ENCODE data around the gene NXPE4.
"Not testable (repeated sequence)": the region's sequence is repeated elsewhere in the genome, so short reads cannot be mapped to it uniquely, and the experiment has no call there.

NXPE4 gene

GRCh38 chr11:114595571-114595970 is at the start of gene NXPE4:
Gene NXPE4, minus strand, starts transcription at chr11:114595786. Its CDS starts 1,027 bp downstream, at chr11:114594759.
- no peak for DNase-seq

DNA sequence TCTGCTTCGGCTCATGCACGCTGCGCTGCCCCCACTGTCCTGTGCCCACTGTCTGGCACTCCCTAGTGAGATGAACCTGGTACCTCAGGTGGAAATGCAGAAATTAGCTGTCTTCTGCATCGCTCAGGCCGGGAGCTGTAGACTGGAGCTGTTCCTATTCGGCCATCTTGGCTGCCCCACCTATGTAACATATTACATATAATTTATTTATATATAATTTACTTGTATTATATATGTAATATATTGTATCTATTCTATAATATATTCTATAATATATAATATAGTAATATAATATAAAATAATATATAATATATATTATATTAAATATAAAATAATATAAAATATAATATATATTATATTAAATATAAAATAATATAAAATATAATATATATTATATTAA is 43.9 kb upstream of the NXPE4 start:
- not testable (repeated sequence) for DNase-seq

DNA sequence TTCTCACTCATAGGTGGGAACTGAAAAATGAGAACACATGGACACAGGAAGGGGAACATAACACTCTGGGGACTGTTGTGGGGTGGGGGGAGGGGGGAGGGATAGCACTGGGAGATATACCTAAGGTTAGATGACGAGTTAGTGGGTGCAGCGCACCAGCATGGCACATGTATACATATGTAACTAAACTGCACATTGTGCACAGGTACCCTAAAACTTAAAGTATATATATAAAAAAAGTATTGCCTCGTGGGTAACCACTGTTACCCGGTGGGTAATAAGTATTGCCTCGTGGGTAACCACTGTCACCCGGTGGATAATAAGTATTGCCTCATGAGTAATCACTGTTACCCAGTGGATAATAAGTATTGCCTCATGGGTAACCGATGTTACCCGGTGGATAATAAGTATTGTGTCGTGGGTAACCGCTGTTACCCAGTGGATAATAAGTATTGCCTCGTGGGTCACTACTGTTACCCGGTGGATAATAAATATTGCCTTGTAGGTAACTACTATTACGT is 35.9 kb upstream of the NXPE4 start:
- not testable (repeated sequence) for DNase-seq

GRCh38 chr11:114625294-114625693 is 29.7 kb upstream of the NXPE4 start:
- DNase-seq = no peak

DNA sequence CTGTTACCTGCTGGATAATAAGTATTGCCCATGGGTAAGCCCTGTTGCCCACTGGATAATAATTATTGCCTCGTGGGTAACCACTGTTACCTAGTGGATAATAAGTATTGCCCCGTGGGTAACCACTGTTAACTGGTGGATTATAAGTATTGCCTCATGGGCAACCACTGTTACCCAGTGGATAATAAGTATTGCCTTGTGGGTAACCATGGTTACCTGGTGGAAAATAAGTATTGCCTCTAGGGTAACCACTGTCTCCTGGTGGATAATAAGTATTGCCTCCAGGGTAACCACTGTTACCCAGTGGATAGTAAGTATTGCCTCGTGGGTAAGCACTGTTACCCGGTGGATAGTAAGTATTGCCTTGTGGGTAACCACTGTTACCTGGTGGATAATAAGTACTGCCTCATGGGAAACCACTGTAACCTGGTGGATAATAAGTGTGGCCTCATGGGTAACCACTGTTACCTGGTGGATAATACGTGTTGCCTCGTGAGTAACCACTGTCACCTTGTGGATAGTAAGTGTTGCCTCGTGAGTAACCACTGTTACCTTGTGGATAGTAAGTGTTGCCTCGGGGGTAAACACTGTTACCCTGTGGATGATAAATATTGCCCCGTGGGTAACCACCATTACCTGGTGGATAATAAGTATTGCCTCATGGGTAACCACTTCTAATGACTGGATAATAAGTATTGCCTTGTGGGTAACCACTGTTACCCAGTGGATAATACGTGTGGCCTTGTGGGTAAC is 29.0 kb upstream of the NXPE4 start:
- DNase-seq = no peak

GRCh38 chr11:114623720-114624119 is 28.1 kb upstream of the NXPE4 start:
- DNase-seq = no peak

DNA sequence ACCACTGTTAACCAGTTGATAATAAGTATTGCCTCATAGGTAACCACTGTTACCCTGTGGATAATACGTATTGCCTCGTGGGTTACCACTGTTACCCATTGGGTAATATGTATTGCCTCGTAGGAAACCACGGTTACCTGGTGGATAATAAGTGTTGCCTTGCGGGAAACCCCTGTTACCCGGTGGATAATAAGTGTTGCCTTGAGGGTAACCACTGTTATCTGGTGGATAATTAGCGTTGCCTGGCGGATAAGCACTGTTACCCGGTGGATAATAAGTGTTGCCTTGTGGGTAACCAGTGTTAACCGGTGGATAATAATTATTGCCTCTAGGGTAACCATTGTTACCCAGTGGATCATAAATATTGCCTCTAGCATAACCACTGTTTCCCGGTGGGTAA is 27.3 kb upstream of the NXPE4 start:
- DNase-seq = no peak

GRCh38 chr11:114621950-114622809 is 26.6 kb upstream of the NXPE4 start:
- DNase-seq = no peak

DNA sequence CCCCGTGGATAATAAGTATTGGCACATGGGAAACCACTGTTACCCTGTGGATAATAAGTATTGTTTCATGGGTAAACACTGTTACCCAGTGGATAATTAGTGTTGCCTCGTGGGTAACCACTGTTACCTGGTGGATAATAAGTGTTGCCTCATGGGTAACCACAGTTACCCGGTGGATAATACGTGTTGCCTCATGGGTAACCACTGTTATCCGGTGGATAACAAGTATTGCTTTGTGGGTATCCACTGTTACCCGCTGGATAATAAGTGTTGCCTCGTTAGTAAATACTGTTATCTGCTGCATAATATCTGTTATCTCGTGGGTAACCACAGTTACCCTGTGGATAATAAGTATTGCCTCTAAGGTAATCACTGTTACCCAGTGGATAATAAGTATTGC is 25.5 kb upstream of the NXPE4 start:
- DNase-seq = no peak

DNA sequence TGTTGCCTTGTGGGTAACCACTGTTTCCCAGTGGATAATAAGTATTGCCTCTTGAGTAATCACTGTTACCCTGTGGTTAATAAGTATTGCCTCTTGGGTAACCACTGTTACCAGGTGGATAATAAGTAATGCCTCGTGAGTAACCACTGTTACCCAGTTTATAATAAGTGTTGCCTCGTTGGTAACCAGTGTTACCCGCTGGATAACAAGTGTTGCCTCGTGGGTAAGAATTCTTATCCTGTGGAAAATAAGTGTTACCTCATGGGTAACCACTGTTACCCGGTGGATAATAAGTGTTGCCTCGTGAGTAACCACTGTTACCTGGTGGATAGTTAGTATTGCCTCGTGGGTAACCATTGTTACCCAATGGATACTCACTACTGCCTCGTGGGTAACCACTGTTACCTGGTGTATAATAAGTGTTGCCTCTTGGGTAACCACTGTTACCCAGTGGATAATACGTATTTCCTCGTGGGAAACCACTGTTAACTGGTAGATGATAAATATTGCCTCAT is 24.1 kb upstream of the NXPE4 start:
- no peak for DNase-seq

- no peak for DNase-seq
Measured at GRCh38 chr11:114618139-114618538, 22.6 kb upstream of the NXPE4 start.

- no peak for DNase-seq
Measured at GRCh38 chr11:114617157-114618124, 21.9 kb upstream of the NXPE4 start.

GRCh38 chr11:114616516-114616915 is 20.9 kb upstream of the NXPE4 start:
- DNase-seq = no peak

DNA sequence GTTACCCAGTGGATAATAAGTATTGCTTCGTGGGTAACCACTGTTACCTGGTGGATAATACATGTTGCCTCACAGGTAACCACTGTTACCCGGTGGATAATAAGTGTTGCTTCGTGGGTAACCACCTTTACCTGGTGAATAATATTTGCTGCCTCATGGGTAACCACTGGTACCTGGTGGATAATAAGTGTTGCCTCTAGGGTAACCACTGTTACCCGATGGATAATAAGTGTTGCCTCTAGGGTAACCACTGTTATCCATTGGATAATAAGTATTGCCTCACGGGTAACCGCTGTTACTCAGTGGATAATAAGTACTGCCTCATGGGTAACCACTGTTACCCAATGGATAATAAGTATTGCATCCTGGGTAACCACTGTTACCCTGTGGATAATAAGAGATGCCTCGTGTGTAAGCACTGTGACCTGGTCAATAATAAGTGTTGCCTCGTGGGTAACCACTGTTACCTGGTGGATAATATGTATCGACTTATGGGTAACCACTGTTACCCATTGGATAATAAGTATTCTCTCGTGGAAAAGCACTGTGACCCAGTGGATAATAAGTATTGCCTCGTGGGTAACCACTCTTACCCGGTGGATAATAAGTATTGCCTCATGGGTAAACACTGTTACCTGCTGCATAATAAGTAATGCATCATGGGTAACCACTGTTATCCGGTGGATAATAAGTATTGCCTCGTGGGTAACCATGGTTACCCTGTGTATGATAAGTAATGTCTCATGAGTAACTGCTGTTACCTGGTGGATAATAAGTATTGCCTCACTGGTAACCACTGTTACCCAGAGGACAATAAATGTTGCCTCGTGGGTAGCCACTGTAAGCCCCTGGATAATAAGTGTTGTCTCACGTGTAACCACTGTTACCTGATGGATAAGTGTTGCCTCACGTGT is 20.1 kb upstream of the NXPE4 start:
- no peak for DNase-seq

DNA sequence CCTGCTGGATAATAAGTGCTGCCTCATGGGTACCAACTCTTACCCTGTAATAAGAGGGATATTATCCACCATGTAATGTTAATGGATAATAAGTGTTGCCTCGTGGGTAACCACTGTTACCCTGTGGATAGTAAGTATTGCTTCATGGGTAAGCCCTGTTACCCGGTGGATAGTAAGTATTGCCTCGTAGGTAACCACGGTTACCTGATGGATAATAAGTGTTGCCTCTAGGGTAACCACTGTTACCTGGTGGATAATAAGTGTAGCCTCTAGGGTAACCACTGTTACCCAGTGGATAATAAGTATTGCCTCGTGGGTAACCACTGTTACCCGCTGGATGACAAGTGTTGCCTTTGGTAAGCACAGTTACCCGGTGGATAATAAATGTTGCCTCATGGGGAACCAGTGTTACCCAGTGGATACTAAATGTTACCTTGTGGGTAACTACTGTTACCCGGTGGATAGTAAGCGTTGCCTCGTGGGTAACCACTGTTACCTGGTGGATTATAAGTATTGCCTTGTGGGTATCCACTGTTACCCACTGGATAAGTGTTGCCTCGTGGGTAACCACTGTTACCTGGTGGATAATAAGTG is 18.6 kb upstream of the NXPE4 start:
- DNase-seq = no peak

- not testable (repeated sequence) for DNase-seq
Measured at GRCh38 chr11:114613094-114613493, 17.5 kb upstream of the NXPE4 start.

DNA sequence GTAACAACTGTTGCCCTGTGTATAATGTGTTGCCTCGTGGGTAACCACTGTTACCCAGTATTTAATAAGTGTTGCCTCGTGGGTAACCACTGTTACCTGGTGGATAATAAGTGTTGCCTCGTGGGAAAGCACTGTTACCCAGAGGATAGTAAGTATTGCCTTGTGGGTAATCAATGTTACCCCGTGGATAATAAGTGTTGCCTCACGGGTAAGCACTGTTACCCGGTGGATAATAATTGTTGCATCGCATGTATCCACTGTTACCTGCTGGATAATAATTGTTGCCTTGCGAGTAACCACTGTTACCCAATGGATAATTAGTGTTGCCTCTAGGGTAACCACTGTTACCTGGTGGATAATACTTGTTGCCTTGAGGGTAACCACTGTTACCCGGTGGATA is 17.1 kb upstream of the NXPE4 start:
- no peak for DNase-seq

GRCh38 chr11:114612199-114612598 is 16.6 kb upstream of the NXPE4 start:
- DNase-seq = not testable (repeated sequence)

DNA sequence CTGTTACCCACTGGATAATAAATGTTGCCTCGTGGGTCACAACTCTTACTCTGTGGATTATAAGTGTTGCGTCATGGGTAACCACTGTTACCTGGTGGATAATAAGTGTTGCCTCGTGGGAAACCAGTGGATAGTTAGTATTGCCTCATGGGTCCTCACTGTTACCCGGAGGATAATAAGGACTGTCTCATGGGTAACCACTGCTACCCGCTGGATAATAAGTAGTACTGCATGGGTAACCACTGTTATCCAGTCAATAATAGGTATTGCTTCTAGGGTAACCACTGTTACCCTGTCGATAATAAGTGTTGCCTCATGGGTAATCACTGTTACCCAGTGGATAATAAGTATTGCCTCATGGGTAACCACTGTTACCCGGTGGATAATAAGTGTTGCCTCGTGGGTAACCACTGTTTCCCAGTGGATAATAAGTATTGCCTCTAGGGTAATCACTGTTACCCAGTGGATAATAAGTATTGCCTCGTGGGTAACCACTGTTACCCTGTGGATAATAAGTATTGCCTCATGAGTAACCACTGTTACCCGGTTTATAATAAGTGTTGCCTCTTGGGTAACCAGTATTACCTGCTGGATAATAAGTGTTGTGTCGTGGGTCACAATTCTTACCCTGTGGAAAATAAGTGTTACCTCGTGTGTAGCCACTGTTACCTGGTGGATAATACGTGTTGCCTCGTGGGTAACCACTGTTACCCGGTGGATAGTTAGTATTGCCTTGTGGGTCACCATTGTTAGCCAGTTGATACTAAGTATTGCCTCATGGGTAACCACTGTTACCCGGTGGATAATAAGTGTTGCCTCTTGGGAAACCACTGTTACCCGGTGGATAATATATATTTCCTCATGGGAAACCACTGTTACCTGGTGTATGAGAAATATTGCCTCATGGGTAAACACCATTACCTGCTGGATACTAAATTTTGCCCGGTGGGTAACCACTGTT is 15.7 kb upstream of the NXPE4 start:
- DNase-seq = no peak

GRCh38 chr11:114610550-114610949 is 15.0 kb upstream of the NXPE4 start:
- no peak for DNase-seq
